PC-9 (cell line): ENCODE measurements around the gene NT5DC1. TPM values are rescaled to one million over a fixed set of nuclear protein-coding genes. Genes with fewer than 3 reads are reported as not detected.

Source experiments
- BruUV-seq: library from RNA; stranded (reverse); fragments of 400-500 nt; replicated peaks from 2 replicates; lab custom pipeline; 2021; lab: Mats Ljungman, UMichigan
- CTCF ChIA-PET: fragments of 300-600 bp; sonication (Branson Sonifier 250); formaldehyde crosslinking; loops from one replicate; lab custom pipeline; 2022; ENCODE audit warnings: antibody characterized with exemption; lab: Charles Lee
- POLR2A ChIA-PET: fragments of 300-600 bp; sonication (Branson Sonifier 250); formaldehyde crosslinking; loops from one replicate; lab custom pipeline; 2022; ENCODE audit warnings: antibody characterized with exemption; ENCODE audit not compliant: unreplicated experiment; lab: Charles Lee
- DNase-seq, 2 experiments: peaks; one replicate each; pipeline versions ENCODE4 v3.0.0 to v3.0.0-alpha.2; 2015 to 2022; ENCODE audit warnings: mixed read lengths in 1 of 2
- H2AFZ ChIP-seq: fragments of 200-600 bp; sonication (generic); 2 replicates; pipeline ENCODE4 v1.8.1; 2017; ENCODE audit warnings: antibody characterized with exemption
- H3F3A ChIP-seq: fragments of 200-600 bp; sonication (generic); 2 replicates; pipeline ENCODE4 v1.8.1; 2017; ENCODE audit warnings: antibody characterized with exemption, mild to moderate bottlenecking, low read depth; ENCODE audit not compliant: insufficient read depth
- H3K27ac ChIP-seq: fragments of 200-600 bp; sonication (generic); 2 replicates; pipeline ENCODE4 v1.6.1; 2016; ENCODE audit warnings: mixed run types
- H3K27me3 ChIP-seq: fragments of 200-600 bp; sonication (generic); 2 replicates; pipeline ENCODE4 v1.6.1; 2016; ENCODE audit warnings: low read depth, mixed run types; ENCODE audit not compliant: insufficient read depth
- H3K36me3 ChIP-seq: fragments of 200-600 bp; sonication (generic); 2 replicates; pipeline ENCODE4 v1.6.1; 2016; ENCODE audit warnings: low read depth, mixed run types
- H3K4me1 ChIP-seq: fragments of 200-600 bp; sonication (generic); replicated peaks from 2 replicates; pipeline ENCODE4 v1.6.1; 2016; ENCODE audit warnings: mixed run types; ENCODE audit not compliant: insufficient read depth
- H3K4me2 ChIP-seq: fragments of 200-600 bp; sonication (generic); 2 replicates; pipeline ENCODE4 v1.6.1; 2017; ENCODE audit warnings: mixed run types
- H3K4me3 ChIP-seq: fragments of 200-600 bp; sonication (generic); 2 replicates; pipeline ENCODE4 v1.6.1; 2016; ENCODE audit warnings: mixed run types
- H3K79me2 ChIP-seq: fragments of 200-600 bp; sonication (generic); 2 replicates; pipeline ENCODE4 v1.6.1; 2017; ENCODE audit warnings: low read depth, mixed run types
- H3K9me2 ChIP-seq: fragments of 200-600 bp; sonication (generic); 2 replicates; pipeline ENCODE4 v1.8.1; 2017; ENCODE audit warnings: mild to moderate bottlenecking; ENCODE audit not compliant: insufficient read depth
- H3K9me3 ChIP-seq: fragments of 200-600 bp; sonication (generic); 2 replicates; pipeline ENCODE4 v1.8.1; 2016; ENCODE audit warnings: low read depth; ENCODE audit not compliant: insufficient read depth
- H4K20me1 ChIP-seq: fragments of 200-600 bp; sonication (generic); 2 replicates; pipeline ENCODE4 v1.8.1; 2017; ENCODE audit not compliant: insufficient read depth
- CTCF ChIP-seq: fragments of 200-600 bp; sonication (generic); conservative IDR thresholded peaks from 2 replicates; pipeline ENCODE4 v1.6.1; 2017; ENCODE audit warnings: mixed run types, antibody characterized with exemption, mild to moderate bottlenecking, moderate library complexity
- EZH2 ChIP-seq: fragments of 200-600 bp; sonication (generic); IDR thresholded peaks from 2 replicates; pipeline ENCODE4 v1.8.0; 2017; ENCODE audit warnings: antibody characterized with exemption, low read depth
- intact Hi-C: fragments of 100-400 bp; cut with micrococcal nuclease; formaldehyde crosslinking; loops from one replicate; pipeline ENCODE4 v1.10.0; 2022; ENCODE audit not compliant: unreplicated experiment
- total RNA-seq: library from RNA; stranded (reverse); gene quantifications from 2 replicates; pipeline ENCODE4 v1.2.3, GENCODE V29; 2021

NT5DC1 gene
- total RNA-seq, 1 experiment from 2014 or later, result 33.5 TPM

GRCh38 chr6:116287689-116288282 lies 187.1 kb downstream of the NT5DC1 start:
- Histone ChIP-seq H3K4me3 (no peak overlapping the region), H3K4me1 (no peaks in the 10 kb centered on the region), H3K36me3 (no peaks in the 10 kb centered on the region), H3K79me2 (no peaks in the 10 kb centered on the region), H2AFZ (no peak overlapping the region), H4K20me1 (no peaks in the 10 kb centered on the region), H3K4me2 (no peak overlapping the region), H3K27ac (no peak overlapping the region), H3K27me3 (no peaks in the 10 kb centered on the region), H3K9me3 (no peaks in the 10 kb centered on the region), H3F3A (no peaks in the 10 kb centered on the region), H3K9me2 (no peaks in the 10 kb centered on the region)
- ChIA-PET POLR2A (no interaction called here), CTCF (interaction anchor here (0.5 to 1.5 kb wide), 8 partner anchors 19 to 270 kb away, joined by 3 to 16 read pairs (median 5); partner anchors contain the start of gene CALHM5)
- DNase-seq, result peak in 1 of 2 experiments; percentile 61
- no TSS peak for BruUV-seq
- TF ChIP-seq EZH2, result no peak
- TF ChIP-seq CTCF, result peak; percentile 99
- intact Hi-C loops, result loop anchor here (1.0 kb wide), 1 partner anchor 245 kb away; no protein-coding TSS in a partner anchor

- TF ChIP-seq CTCF (no peak), EZH2 (no peak)
- intact Hi-C loops, result no loop called here
- no peak overlapping the region for H3K4me2 ChIP-seq
- no peak overlapping the region for H2AFZ ChIP-seq
- no peaks in the 10 kb centered on the region for H3K9me3 ChIP-seq
- DNase-seq, result no peak
- H3F3A ChIP-seq, result no peaks in the 10 kb centered on the region
- H3K27ac ChIP-seq, result no peak overlapping the region
- no TSS peak for BruUV-seq
- no peaks in the 10 kb centered on the region for H3K79me2 ChIP-seq
- H3K4me3 ChIP-seq, result no peak overlapping the region
- ChIA-PET POLR2A (no interaction called here), CTCF (interaction anchor here (0.6 kb wide), 1 partner anchor 21 kb away, joined by 8 read pairs; no protein-coding TSS in a partner anchor)
- H4K20me1 ChIP-seq, result no peaks in the 10 kb centered on the region
- no peaks in the 10 kb centered on the region for H3K27me3 ChIP-seq
- H3K4me1 ChIP-seq, result no peaks in the 10 kb centered on the region
- H3K36me3 ChIP-seq, result no peaks in the 10 kb centered on the region
- H3K9me2 ChIP-seq, result no peaks in the 10 kb centered on the region
Measured at GRCh38 chr6:116289876-116290275, 189.2 kb downstream of the NT5DC1 start.

GRCh38 chr6:116290799-116291198 lies 190.1 kb downstream of the NT5DC1 start:
- H3K79me2 ChIP-seq, result no peaks in the 10 kb centered on the region
- no peak overlapping the region for H2AFZ ChIP-seq
- H3K9me2 ChIP-seq, result no peaks in the 10 kb centered on the region
- H3K4me3 ChIP-seq, result no peak overlapping the region
- H3F3A ChIP-seq, result no peaks in the 10 kb centered on the region
- TF ChIP-seq CTCF (no peak), EZH2 (no peak)
- H3K36me3 ChIP-seq, result no peaks in the 10 kb centered on the region
- POLR2A ChIA-PET, result no interaction called here
- H4K20me1 ChIP-seq, result no peaks in the 10 kb centered on the region
- H3K4me2 ChIP-seq, result no peak overlapping the region
- H3K27me3 ChIP-seq, result no peaks in the 10 kb centered on the region
- CTCF ChIA-PET, result no interaction called here
- BruUV-seq, result no TSS peak
- DNase-seq, result no peak
- no peak overlapping the region for H3K27ac ChIP-seq
- H3K4me1 ChIP-seq, result no peaks in the 10 kb centered on the region
- H3K9me3 ChIP-seq, result no peaks in the 10 kb centered on the region
- intact Hi-C loops, result no loop called here
